MCF 10A (cell line): ENCODE measurements around the gene CNTNAP4. TPM values are rescaled to one million over a fixed set of nuclear protein-coding genes. Genes with fewer than 3 reads are reported as not detected.

Source experiments
- BruUV-seq: library from RNA; stranded (reverse); fragments of 400-500 nt; replicated peaks from 2 replicates; lab custom pipeline; 2021; lab: Mats Ljungman, UMichigan
- CTCF ChIA-PET: fragments of 300-600 bp; sonication (Branson Sonifier 250); formaldehyde crosslinking; extraction: SDS; loops from one replicate; lab custom pipeline; 2021; ENCODE audit warnings: antibody characterized with exemption, inconsistent platforms; lab: Yijun Ruan, JAX
- POLR2A ChIA-PET: fragments of 300-600, 350-650 bp; sonication (Branson Sonifier 250); formaldehyde crosslinking; extraction: SDS; loops from one replicate; lab custom pipeline; 2020; ENCODE audit warnings: antibody characterized with exemption, inconsistent platforms; lab: Yijun Ruan, JAX
- DNase-seq: peaks from one replicate; pipeline ENCODE4 v3.0.0-alpha.2; 2018; ENCODE audit not compliant: unreplicated experiment
- H3K27ac Mint-ChIP-seq: one replicate; pipeline ENCODE4 v1.8.0; 2022; ENCODE audit warnings: mild to moderate bottlenecking, low read depth, mixed read lengths; ENCODE audit not compliant: unreplicated experiment
- H3K27me3 Mint-ChIP-seq: one replicate; pipeline ENCODE4 v1.8.0; 2022; ENCODE audit warnings: mixed read lengths; ENCODE audit not compliant: insufficient read depth, unreplicated experiment
- H3K36me3 Mint-ChIP-seq: one replicate; pipeline ENCODE4 v1.8.0; 2022; ENCODE audit warnings: mild to moderate bottlenecking, moderate library complexity, mixed read lengths; ENCODE audit not compliant: insufficient read depth, unreplicated experiment
- H3K4me1 Mint-ChIP-seq: one replicate; pipeline ENCODE4 v1.8.0; 2022; ENCODE audit warnings: mixed read lengths; ENCODE audit not compliant: insufficient read depth, unreplicated experiment
- H3K4me3 Mint-ChIP-seq: one replicate; pipeline ENCODE4 v1.8.0; 2022; ENCODE audit warnings: mild to moderate bottlenecking, moderate library complexity, mixed read lengths; ENCODE audit not compliant: unreplicated experiment
- H3K9me3 Mint-ChIP-seq: one replicate; pipeline ENCODE4 v1.8.0; 2022; ENCODE audit warnings: mixed read lengths; ENCODE audit not compliant: unreplicated experiment
- intact Hi-C: fragments of 100-400 bp; cut with micrococcal nuclease; formaldehyde crosslinking; loops from 2 replicates; pipeline ENCODE4 v1.14.1; 2022
- total RNA-seq: library from RNA; stranded (reverse); gene quantifications from 2 replicates; pipeline ENCODE4 v1.2.3, GENCODE V29; 2022
- TF ChIP-seq, protein P1 (sequence below): fragments of 200-600 bp; IDR thresholded peaks from one replicate; pipeline ENCODE4 v1.8.0; 2022; ENCODE audit warnings: antibody characterized with exemption, mild to moderate bottlenecking; ENCODE audit not compliant: unreplicated experiment

CNTNAP4 gene
- total RNA-seq, 1 experiment from 2014 or later, result not detected

DNA sequence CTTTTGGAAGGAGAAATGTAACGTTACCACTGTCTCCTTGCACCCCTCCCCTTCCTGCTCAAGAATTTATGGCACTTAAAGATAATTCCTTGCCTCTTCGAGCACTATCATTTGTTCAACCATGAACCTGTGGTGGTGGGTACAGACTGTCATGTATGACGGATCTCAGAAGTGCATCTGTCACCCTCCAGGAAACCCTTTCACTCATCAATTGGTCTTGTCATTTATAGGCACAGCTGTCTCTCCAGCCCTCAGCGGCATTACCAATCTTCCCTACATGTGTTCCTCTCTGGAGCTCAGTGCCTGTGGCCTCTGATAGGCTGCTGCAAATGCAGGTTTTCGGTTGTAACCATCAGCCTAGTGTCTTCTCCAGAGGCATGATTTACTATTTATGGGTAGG, 15.0 kb downstream of the CNTNAP4 start:
- Mint-ChIP-seq H3K36me3 (no peaks in the 10 kb centered on the region), H3K9me3 (no peaks in the 10 kb centered on the region), H3K27me3 (no peaks in the 10 kb centered on the region), H3K27ac (no peak overlapping the region), H3K4me1 (peaks cover 14% of the 10 kb centered on the region), H3K4me3 (no peak overlapping the region)
- DNase-seq, result no peak
- ChIA-PET CTCF (interaction anchor here (1.4 kb wide), 1 partner anchor 13 kb away, joined by 7 read pairs; no protein-coding TSS in a partner anchor), POLR2A (no interaction called here)
- intact Hi-C loops, result no loop called here
- TF ChIP-seq, protein P1, sequence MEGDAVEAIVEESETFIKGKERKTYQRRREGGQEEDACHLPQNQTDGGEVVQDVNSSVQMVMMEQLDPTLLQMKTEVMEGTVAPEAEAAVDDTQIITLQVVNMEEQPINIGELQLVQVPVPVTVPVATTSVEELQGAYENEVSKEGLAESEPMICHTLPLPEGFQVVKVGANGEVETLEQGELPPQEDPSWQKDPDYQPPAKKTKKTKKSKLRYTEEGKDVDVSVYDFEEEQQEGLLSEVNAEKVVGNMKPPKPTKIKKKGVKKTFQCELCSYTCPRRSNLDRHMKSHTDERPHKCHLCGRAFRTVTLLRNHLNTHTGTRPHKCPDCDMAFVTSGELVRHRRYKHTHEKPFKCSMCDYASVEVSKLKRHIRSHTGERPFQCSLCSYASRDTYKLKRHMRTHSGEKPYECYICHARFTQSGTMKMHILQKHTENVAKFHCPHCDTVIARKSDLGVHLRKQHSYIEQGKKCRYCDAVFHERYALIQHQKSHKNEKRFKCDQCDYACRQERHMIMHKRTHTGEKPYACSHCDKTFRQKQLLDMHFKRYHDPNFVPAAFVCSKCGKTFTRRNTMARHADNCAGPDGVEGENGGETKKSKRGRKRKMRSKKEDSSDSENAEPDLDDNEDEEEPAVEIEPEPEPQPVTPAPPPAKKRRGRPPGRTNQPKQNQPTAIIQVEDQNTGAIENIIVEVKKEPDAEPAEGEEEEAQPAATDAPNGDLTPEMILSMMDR, result no peak
- BruUV-seq, result no TSS peak

DNA sequence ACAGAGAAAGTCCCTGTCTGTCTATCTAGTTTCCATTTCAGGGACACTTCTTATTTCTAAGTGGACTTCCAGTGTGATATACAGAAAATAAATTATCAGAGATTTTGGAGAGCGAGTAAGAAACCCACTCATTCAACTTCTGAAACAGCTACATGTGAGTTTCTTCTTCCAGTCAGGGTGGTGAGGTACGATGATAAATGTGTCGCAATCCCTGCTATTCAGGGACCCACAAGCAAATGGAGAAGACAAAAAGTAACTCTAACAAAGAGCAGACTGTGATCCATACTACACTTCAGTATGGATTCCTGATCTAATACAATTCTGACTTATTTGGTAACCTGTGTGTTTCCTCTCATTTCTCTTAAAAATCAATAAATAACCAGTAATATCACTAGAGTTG, 16.8 kb downstream of the CNTNAP4 start:
- Mint-ChIP-seq H3K36me3 (no peaks in the 10 kb centered on the region), H3K27ac (no peak overlapping the region), H3K4me1 (peaks cover 14% of the 10 kb centered on the region), H3K27me3 (no peaks in the 10 kb centered on the region), H3K4me3 (no peak overlapping the region), H3K9me3 (no peaks in the 10 kb centered on the region)
- intact Hi-C loops, result no loop called here
- TF ChIP-seq, protein P1, result no peak
- DNase-seq, result no peak
- BruUV-seq, result no TSS peak
- ChIA-PET CTCF (interaction anchor here (0.6 to 1.3 kb wide), 2 partner anchors 13 to 1296 kb away, joined by 3 to 5 read pairs; no protein-coding TSS in a partner anchor), POLR2A (no interaction called here)

- CTCF ChIA-PET, result interaction anchor here (1.2 to 1.3 kb wide), 2 partner anchors 14 to 15 kb away, joined by 3 to 5 read pairs; no protein-coding TSS in a partner anchor
Measured at GRCh38 chr16:76294396-76295214, 17.4 kb downstream of the CNTNAP4 start.

DNA sequence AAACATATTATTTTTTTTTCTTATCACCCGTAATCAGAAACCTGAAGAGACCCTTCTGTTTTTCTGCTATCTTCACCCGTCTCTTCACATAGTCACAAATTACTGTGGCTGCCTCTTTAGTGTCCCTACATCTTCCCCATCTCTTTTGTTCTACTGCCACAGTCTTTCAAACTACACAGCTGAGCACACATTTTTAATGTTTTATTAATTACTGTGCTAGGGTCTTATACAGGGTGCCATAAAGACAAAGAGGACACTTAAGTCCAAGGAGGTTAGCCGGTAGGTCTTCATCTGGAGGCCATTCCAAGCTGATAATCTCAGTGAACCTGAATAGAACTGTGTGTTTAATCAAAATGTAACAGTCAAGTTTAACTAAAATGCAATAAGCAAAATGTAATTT, 20.7 kb downstream of the CNTNAP4 start:
- DNase-seq, result no peak
- no peak overlapping the region for H3K27ac Mint-ChIP-seq
- H3K4me3 Mint-ChIP-seq, result no peak overlapping the region
- H3K4me1 Mint-ChIP-seq, result peaks cover 9% of the 10 kb centered on the region
- intact Hi-C loops, result no loop called here
- no peaks in the 10 kb centered on the region for H3K36me3 Mint-ChIP-seq
- CTCF ChIA-PET, result interaction anchor here (1.4 kb wide), 1 partner anchor 21 kb away, joined by 4 read pairs; the partner anchor contains the start of gene CNTNAP4
- TF ChIP-seq, protein P1, result no peak
- no peaks in the 10 kb centered on the region for H3K27me3 Mint-ChIP-seq
- no TSS peak for BruUV-seq
- no peaks in the 10 kb centered on the region for H3K9me3 Mint-ChIP-seq
- POLR2A ChIA-PET, result no interaction called here

More at GRCh38 chr16:76294396-76295214, 17.4 kb downstream of the CNTNAP4 start:
- intact Hi-C loops, result no loop called here
- H3K9me3 Mint-ChIP-seq, result no peaks in the 10 kb centered on the region
- no peaks in the 10 kb centered on the region for H3K36me3 Mint-ChIP-seq
- DNase-seq, result no peak
- no TSS peak for BruUV-seq
- TF ChIP-seq, protein P1, result no peak
- H3K27ac Mint-ChIP-seq, result no peak overlapping the region
- H3K4me3 Mint-ChIP-seq, result no peak overlapping the region
- H3K27me3 Mint-ChIP-seq, result no peaks in the 10 kb centered on the region
- POLR2A ChIA-PET, result interaction anchor here (0.7 to 0.8 kb wide), 2 partner anchors 30 to 320 kb away, joined by 3 read pairs; no protein-coding TSS in a partner anchor
- peaks cover 14% of the 10 kb centered on the region for H3K4me1 Mint-ChIP-seq
